Neural cell (in vitro differentiated cells): ENCODE results near the gene TMEM101.

Experiments used
- CTCF ChIP-seq: fragments of 450-650 bp; IDR thresholded peaks from 2 replicates; pipeline ENCODE4 v1.5.1; 2014; ENCODE audit warnings: antibody characterized with exemption, mild to moderate bottlenecking, moderate library complexity; ENCODE audit not compliant: poor library complexity, severe bottlenecking
- EP300 ChIP-seq: fragments of 450-650 bp; conservative IDR thresholded peaks from 2 replicates; pipeline ENCODE4 v1.6.1; 2014; ENCODE audit warnings: antibody characterized with exemption, mild to moderate bottlenecking, moderate library complexity; ENCODE audit not compliant: poor library complexity, severe bottlenecking
- EZH2 ChIP-seq: fragments of 200-600, 300-800 bp; shearing (Covaris generic), sonication (generic); IDR thresholded peaks from 2 replicates; pipeline ENCODE4 v1.6.1; 2014; ENCODE audit warnings: antibody characterized with exemption, low read length, borderline replicate concordance, mild to moderate bottlenecking; ENCODE audit not compliant: insufficient read depth, poor library complexity, severe bottlenecking
- MXI1 ChIP-seq: fragments of 450-650 bp; conservative IDR thresholded peaks from 2 replicates; pipeline ENCODE4 v1.6.1; 2014; ENCODE audit warnings: antibody characterized with exemption, mild to moderate bottlenecking; ENCODE audit not compliant: poor library complexity, severe bottlenecking
- POLR2AphosphoS5 ChIP-seq: IDR thresholded peaks from 2 replicates; pipeline ENCODE4 v1.6.1; 2012
- RAD21 ChIP-seq: fragments of 450-650 bp; conservative IDR thresholded peaks from 2 replicates; pipeline ENCODE4 v1.6.1; 2014; ENCODE audit warnings: antibody characterized with exemption, mild to moderate bottlenecking, moderate library complexity
- SMC3 ChIP-seq: fragments of 450-650 bp; conservative IDR thresholded peaks from 2 replicates; pipeline ENCODE4 v1.6.1; 2014; ENCODE audit warnings: antibody characterized with exemption, mild to moderate bottlenecking, moderate library complexity; ENCODE audit not compliant: poor library complexity
- TAF1 ChIP-seq: IDR thresholded peaks from 2 replicates; pipeline ENCODE4 v1.6.1; 2012; ENCODE audit warnings: low read depth
- TF ChIP-seq, protein P1 (sequence below): IDR thresholded peaks from 2 replicates; pipeline ENCODE4 v1.6.1; 2012; ENCODE audit warnings: borderline replicate concordance

- TF ChIP-seq POLR2AphosphoS5 = no peak
- TF ChIP-seq CTCF = no peak
- no peak for TF ChIP-seq EP300
- TF ChIP-seq, protein P1, sequence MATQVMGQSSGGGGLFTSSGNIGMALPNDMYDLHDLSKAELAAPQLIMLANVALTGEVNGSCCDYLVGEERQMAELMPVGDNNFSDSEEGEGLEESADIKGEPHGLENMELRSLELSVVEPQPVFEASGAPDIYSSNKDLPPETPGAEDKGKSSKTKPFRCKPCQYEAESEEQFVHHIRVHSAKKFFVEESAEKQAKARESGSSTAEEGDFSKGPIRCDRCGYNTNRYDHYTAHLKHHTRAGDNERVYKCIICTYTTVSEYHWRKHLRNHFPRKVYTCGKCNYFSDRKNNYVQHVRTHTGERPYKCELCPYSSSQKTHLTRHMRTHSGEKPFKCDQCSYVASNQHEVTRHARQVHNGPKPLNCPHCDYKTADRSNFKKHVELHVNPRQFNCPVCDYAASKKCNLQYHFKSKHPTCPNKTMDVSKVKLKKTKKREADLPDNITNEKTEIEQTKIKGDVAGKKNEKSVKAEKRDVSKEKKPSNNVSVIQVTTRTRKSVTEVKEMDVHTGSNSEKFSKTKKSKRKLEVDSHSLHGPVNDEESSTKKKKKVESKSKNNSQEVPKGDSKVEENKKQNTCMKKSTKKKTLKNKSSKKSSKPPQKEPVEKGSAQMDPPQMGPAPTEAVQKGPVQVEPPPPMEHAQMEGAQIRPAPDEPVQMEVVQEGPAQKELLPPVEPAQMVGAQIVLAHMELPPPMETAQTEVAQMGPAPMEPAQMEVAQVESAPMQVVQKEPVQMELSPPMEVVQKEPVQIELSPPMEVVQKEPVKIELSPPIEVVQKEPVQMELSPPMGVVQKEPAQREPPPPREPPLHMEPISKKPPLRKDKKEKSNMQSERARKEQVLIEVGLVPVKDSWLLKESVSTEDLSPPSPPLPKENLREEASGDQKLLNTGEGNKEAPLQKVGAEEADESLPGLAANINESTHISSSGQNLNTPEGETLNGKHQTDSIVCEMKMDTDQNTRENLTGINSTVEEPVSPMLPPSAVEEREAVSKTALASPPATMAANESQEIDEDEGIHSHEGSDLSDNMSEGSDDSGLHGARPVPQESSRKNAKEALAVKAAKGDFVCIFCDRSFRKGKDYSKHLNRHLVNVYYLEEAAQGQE = no peak
- TF ChIP-seq EZH2 = no peak
- TF ChIP-seq RAD21 = no peak
- no peak for TF ChIP-seq TAF1
- TF ChIP-seq MXI1 = no peak
- TF ChIP-seq SMC3 = no peak
Measured at GRCh38 chr17:43978078-43978477, 36.7 kb downstream of the TMEM101 start.
